WERI-Rb-1 (cell line): ENCODE data around the gene TTC12.

Experiments
- DNase-seq: peaks from one replicate; pipeline ENCODE4 v3.0.0-alpha.2; 2020
- H3K27ac ChIP-seq: fragments of 250-450 bp; sonication (Bioruptor Pico); 2 replicates; pipeline ENCODE4 v1.5.1; 2020; ENCODE audit warnings: mild to moderate bottlenecking, moderate library complexity
- H3K27me3 ChIP-seq: fragments of 250-450 bp; sonication (Bioruptor Pico); 2 replicates; pipeline ENCODE4 v1.5.1; 2021; ENCODE audit warnings: mild to moderate bottlenecking, low read depth, moderate library complexity; ENCODE audit not compliant: insufficient read depth, severe bottlenecking
- H3K36me3 ChIP-seq: fragments of 250-450 bp; sonication (Bioruptor Pico); 2 replicates; pipeline ENCODE4 v1.5.1; 2020; ENCODE audit warnings: mild to moderate bottlenecking, moderate library complexity
- H3K4me3 ChIP-seq: 2 replicates; pipeline ENCODE4 v1.5.1; 2011; ENCODE audit warnings: low read depth, mild to moderate bottlenecking, control low read depth, low read length
- H3K9me3 ChIP-seq: fragments of 250-450 bp; sonication (Bioruptor Pico); 2 replicates; pipeline ENCODE4 v1.5.1; 2021; ENCODE audit warnings: mild to moderate bottlenecking, moderate library complexity; ENCODE audit not compliant: severe bottlenecking
- CTCF ChIP-seq: IDR thresholded peaks from 2 replicates; pipeline ENCODE4 v1.5.1; 2011; ENCODE audit warnings: low read depth, mild to moderate bottlenecking, control low read depth, inconsistent platforms, low read length

The TTC12 gene

DNA sequence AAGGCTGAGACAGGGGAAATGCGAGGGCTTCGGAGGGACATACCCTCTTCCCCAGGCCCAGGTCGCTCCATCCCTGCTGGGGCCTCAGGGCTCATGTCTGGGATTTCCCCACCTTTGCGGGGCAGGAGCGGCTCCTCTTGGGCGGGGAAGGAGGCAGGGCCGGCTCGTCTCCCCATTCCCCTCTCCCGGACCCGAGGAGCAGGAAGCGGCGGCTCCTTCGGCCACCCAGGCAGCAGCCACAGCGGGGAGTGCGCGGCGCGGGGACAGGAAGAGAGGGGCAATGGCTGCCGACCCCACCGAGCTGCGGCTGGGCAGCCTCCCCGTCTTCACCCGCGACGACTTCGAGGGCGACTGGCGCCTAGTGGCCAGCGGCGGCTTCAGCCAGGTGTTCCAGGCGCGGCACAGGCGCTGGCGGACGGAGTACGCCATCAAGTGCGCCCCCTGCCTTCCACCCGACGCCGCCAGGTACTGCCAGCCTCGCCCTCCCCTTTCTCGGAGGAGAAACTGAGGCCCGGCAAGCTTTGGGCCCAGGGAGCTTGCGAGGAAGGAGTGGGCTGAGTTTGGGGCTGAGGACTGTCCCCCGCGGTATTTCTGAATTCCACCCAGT is 73.3 kb downstream of the TTC12 start, which contains the start of gene ANKK1:
ANKK1 (plus strand) TSS at position 175 of the 607 bp plus-strand sequence; CDS start at position 281, 106 bp downstream.
- H3K4me3 ChIP-seq = peak within 1 kb of the TSS; percentile 33

GRCh38 chr11:113389272-113389671 is 74.9 kb downstream of the TTC12 start:
- peak; percentile 73 for DNase-seq
- TF ChIP-seq CTCF = no peak
- Histone ChIP-seq H3K36me3 (no peaks in the 10 kb centered on the region), H3K4me3 (no peak overlapping the region), H3K27ac (no peak overlapping the region), H3K27me3 (peaks cover 28% of the 10 kb centered on the region), H3K9me3 (no peaks in the 10 kb centered on the region)

More for the DNA sequence above, 73.3 kb downstream of the TTC12 start, which contains the start of gene ANKK1:
- peak; percentile 89 for TF ChIP-seq CTCF
- no peak within 1 kb of the TSS for H3K27ac ChIP-seq
- DNase-seq = peak; percentile 61
- peaks cover 24% of the 10 kb centered on the region for H3K27me3 ChIP-seq
- H3K9me3 ChIP-seq = no peaks in the 10 kb centered on the region
- H3K36me3 ChIP-seq = no peaks in the 10 kb centered on the region

DNA sequence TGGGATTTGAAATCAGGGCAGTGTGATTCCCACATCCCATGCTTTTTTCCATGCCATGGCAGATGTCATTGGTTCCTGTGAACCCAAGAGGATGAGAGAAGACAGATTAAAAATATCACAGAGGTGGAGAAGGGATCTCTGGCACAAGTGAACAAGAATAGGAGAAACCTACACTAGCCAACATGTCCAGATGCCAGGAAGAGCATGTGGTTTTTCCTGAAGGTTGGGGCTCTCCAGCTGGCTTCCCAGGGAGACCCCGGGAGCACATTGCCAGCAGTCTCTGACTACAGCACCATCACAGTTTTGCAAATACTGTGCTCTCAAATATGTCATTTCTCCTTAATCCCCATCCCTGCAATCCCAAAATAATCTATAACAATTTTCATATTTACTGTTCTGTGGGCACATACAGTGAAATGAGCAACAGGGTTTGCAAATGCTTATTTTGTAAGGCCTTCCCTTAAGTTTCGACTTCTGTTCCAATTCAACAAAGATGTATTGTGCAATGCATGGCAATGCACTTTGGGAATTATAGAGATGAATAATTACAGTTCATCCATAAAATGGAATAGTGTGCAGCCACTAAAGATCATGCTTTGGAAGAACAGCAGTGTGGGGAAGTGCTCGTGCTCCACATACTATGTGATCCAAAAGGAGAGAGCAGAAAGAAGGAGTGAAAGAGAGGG is 78.0 kb downstream of the TTC12 start:
- Histone ChIP-seq H3K27ac (no peak overlapping the region), H3K36me3 (no peaks in the 10 kb centered on the region), H3K4me3 (no peak overlapping the region), H3K27me3 (peaks cover 19% of the 10 kb centered on the region), H3K9me3 (no peaks in the 10 kb centered on the region)
- no peak for TF ChIP-seq CTCF
- DNase-seq = no peak

GRCh38 chr11:113393501-113393985 is 79.2 kb downstream of the TTC12 start:
- TF ChIP-seq CTCF = no peak
- Histone ChIP-seq H3K4me3 (no peak overlapping the region), H3K27me3 (peaks cover 8% of the 10 kb centered on the region), H3K9me3 (no peaks in the 10 kb centered on the region), H3K36me3 (no peaks in the 10 kb centered on the region), H3K27ac (no peak overlapping the region)
- DNase-seq = no peak

- no peak for TF ChIP-seq CTCF
- DNase-seq = no peak
Observed at GRCh38 chr11:113394919-113395318, 80.5 kb downstream of the TTC12 start.

More at GRCh38 chr11:113394919-113395318, 80.5 kb downstream of the TTC12 start:
- H3K36me3 ChIP-seq = no peaks in the 10 kb centered on the region
- no peaks in the 10 kb centered on the region for H3K9me3 ChIP-seq
- H3K4me3 ChIP-seq = no peak overlapping the region
- peaks cover 8% of the 10 kb centered on the region for H3K27me3 ChIP-seq
- no peak overlapping the region for H3K27ac ChIP-seq
